NT2/D1 (cell line): ENCODE data around the gene MYPN.

Source experiments
- YY1 ChIP-seq: IDR thresholded peaks from 2 replicates; pipeline ENCODE4 v1.6.1; 2011; ENCODE audit not compliant: insufficient read length, insufficient read depth
- ZNF274 ChIP-seq: IDR thresholded peaks from 2 replicates; pipeline ENCODE4 v1.6.1; 2011; ENCODE audit warnings: mild to moderate bottlenecking, low read depth, low read length

DNA sequence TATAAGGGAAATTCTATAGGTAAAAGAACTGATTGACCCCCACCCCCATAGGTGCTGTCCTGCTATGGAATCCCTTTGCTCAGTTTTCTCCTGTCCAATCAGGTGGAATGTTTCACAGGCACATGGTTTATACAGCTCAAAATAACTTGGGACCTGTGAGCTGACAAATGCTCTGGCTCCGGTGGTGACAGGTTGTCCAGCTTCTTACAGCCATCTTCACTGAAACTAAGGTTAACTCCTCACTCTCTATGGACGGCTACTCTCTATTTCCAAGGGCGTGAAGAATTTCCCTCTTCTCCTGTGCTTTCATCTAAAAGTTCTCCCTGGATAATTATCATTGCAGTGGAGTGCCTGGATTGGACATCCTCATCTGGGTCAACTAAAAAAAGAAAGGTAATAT lies at the start of gene MYPN:
- no peak for TF ChIP-seq YY1
- no peak for TF ChIP-seq ZNF274
